GM19239 (cell line): ENCODE data around the gene GPR183.

ENCODE experiments used
- DNase-seq: peaks from one replicate; pipeline ENCODE4 v3.0.0; 2011; ENCODE audit warnings: low spot score; ENCODE audit not compliant: insufficient read length
- FAIRE-seq: peaks from 2 replicates; lab custom pipeline; 2011; peaks lifted over from hg19 to GRCh38; lab: Jason Lieb, UNC

Gene GPR183

GRCh38 chr13:99299256-99299919 is 7.8 kb downstream of the GPR183 start:
- peak; percentile 18 for FAIRE-seq

GRCh38 chr13:99298056-99298455 is 9.1 kb downstream of the GPR183 start:
- peak; percentile 95 for FAIRE-seq
- DNase-seq, result no peak

More at GRCh38 chr13:99299256-99299919, 7.8 kb downstream of the GPR183 start:
- no peak for DNase-seq

- FAIRE-seq (peak; percentile 71), DNase-seq (no peak)
Observed at GRCh38 chr13:99297331-99297730, 9.9 kb downstream of the GPR183 start.

GRCh38 chr13:99296398-99296797 is 10.8 kb downstream of the GPR183 start:
- FAIRE-seq, result peak; percentile 79
- no peak for DNase-seq

- DNase-seq, result no peak
- FAIRE-seq, result peak; percentile 23
Observed at GRCh38 chr13:99295488-99296252, 11.5 kb downstream of the GPR183 start.

GRCh38 chr13:99294958-99295357 is 12.2 kb downstream of the GPR183 start:
- FAIRE-seq (peak; percentile 44), DNase-seq (no peak)

GRCh38 chr13:99294198-99294597 is 13.0 kb downstream of the GPR183 start:
- DNase-seq, result no peak
- FAIRE-seq, result no peak

GRCh38 chr13:99293178-99293577 is 14.0 kb downstream of the GPR183 start:
- DNase-seq, result no peak

GRCh38 chr13:99290894-99291293 is 16.3 kb downstream of the GPR183 start:
- FAIRE-seq (peak; percentile 33), DNase-seq (no peak)

More at GRCh38 chr13:99293178-99293577, 14.0 kb downstream of the GPR183 start:
- peak; percentile 28 for FAIRE-seq

- FAIRE-seq (peak; percentile 71), DNase-seq (no peak)
Observed at GRCh38 chr13:99289674-99290337, 17.4 kb downstream of the GPR183 start.

- FAIRE-seq (no peak), DNase-seq (no peak)
Observed at GRCh38 chr13:99289271-99289670, 17.9 kb downstream of the GPR183 start.

- peak; percentile 91 for FAIRE-seq
- DNase-seq, result peak; percentile 32
Observed at GRCh38 chr13:99288089-99288488, 19.1 kb downstream of the GPR183 start.

- DNase-seq (no peak), FAIRE-seq (no peak)
Observed at GRCh38 chr13:99287551-99287950, 19.6 kb downstream of the GPR183 start.

GRCh38 chr13:99285432-99286182 is 21.6 kb downstream of the GPR183 start:
- FAIRE-seq, result no peak
- no peak for DNase-seq

GRCh38 chr13:99282264-99283231 is 24.7 kb downstream of the GPR183 start:
- DNase-seq (no peak), FAIRE-seq (no peak)

GRCh38 chr13:99281811-99282263 is 25.4 kb downstream of the GPR183 start:
- DNase-seq, result no peak
- FAIRE-seq, result peak; percentile 91

GRCh38 chr13:99280166-99280565 is 27.0 kb downstream of the GPR183 start:
- FAIRE-seq, result no peak
- DNase-seq, result no peak

GRCh38 chr13:99279637-99280036 is 27.6 kb downstream of the GPR183 start:
- no peak for DNase-seq
- no peak for FAIRE-seq

GRCh38 chr13:99278843-99279242 is 28.4 kb downstream of the GPR183 start:
- DNase-seq, result no peak

More at GRCh38 chr13:99278843-99279242, 28.4 kb downstream of the GPR183 start:
- FAIRE-seq, result no peak
